Measurements from ENCODE around the gene LRRC8D. TPM values are rescaled to one million over a fixed set of nuclear protein-coding genes. Genes with fewer than 3 reads are reported as not detected.

LRRC8D gene
- total and polyA plus RNA-seq, 2 of the 4 experiments (the other 2 are of a cell fraction), result 34.1 to 35.3 TPM

DNA sequence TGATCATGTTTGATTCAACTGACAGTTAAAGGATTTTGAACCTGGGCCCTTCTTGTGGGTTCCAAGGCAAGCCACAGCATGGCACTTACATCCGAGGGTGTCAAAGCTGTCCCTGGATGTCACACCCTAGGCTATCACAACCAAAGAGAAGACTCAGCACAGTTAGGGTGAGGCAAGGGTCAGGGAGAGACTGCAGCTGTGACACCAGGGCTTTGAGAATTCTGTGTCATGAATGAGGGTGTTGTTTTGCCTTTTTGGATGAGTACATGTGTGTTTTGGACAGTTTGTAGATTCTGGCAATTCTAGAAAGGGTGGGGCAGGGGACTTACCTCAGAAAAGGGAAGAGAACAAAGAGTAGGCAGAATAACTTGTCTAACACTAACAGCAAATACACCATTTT, 136.3 kb downstream of the LRRC8D start:
- Histone ChIP-seq H3K9ac (ENCODE audit: low read depth, low read length) (no peak overlapping the region), H3K4me1 (ENCODE audit: control insufficient read depth, insufficient read depth, low read length) (peaks cover 18% of the 10 kb centered on the region), H3K56ac (ENCODE audit: extremely low read depth, insufficient read depth, low read length) (no peak overlapping the region), H4K91ac (ENCODE audit: insufficient read depth, low read depth, low read length) (peak overlapping the region; percentile 62; the same call in 1 of the 2 replicates), H4K5ac (ENCODE audit: low read depth, low read length) (peak overlapping the region; percentile 20; the same call in 1 of the 2 replicates), H3K79me1 (ENCODE audit: low read depth in 1 of 2, low read length in 2 of 2) (0 out of 4 replicates have a peak, but pooled peaks cover 0 to 4% of the 10 kb centered on the region in 2 experiments), H2AFZ (replicated peaks; ENCODE audit: low read length, poor library complexity) (peak overlapping the region; percentile 70), H3K18ac (ENCODE audit: low read depth, low read length) (peak overlapping the region; percentile 86), H3K27me3 (ENCODE audit: control insufficient read depth, insufficient read depth, low read length) (no peaks in the 10 kb centered on the region), H3K4ac (ENCODE audit: low read depth, low read length) (peak overlapping the region; percentile 63), H3K9me3 (ENCODE audit: control insufficient read depth, insufficient read depth, low read length) (no peaks in the 10 kb centered on the region), H2BK20ac (ENCODE audit: low read depth, low read length) (peak overlapping the region; percentile 78; the same call in 1 of the 2 replicates), H3K23ac (ENCODE audit: low read depth, low read length) (peak overlapping the region; percentile 76; the same call in 1 of the 2 replicates), H2AK5ac (ENCODE audit: low read depth, low read length) (peak overlapping the region; percentile 43), H4K8ac (ENCODE audit: low read depth in 2 of 2, low read length in 2 of 2) (peak overlapping the region; percentile 35 to 53; a peak in 1 of 4 replicates), H2BK15ac (ENCODE audit: low read depth, low read length) (peak overlapping the region; percentile 72; the same call in 2 of the 3 replicates), H3K4me2 (ENCODE audit: low read depth, low read length) (no peak overlapping the region), H2BK120ac (ENCODE audit: low read depth, low read length) (peak overlapping the region; percentile 78), H3K9me1 (ENCODE audit: insufficient read depth, low read length) (peaks cover 7% of the 10 kb centered on the region), H3K4me3 (ENCODE audit: insufficient read depth, low read depth, low read length) (no peak overlapping the region), H2BK5ac (ENCODE audit: low read depth, low read length, poor library complexity, severe bottlenecking) (no peak overlapping the region), H3K36me3 (ENCODE audit: control insufficient read depth, insufficient read depth, low read length) (no peaks in the 10 kb centered on the region), H3K27ac (ENCODE audit: insufficient read depth, low read length) (no peak overlapping the region), H3K14ac (replicated peaks; ENCODE audit: low read depth, low read length) (peak overlapping the region; percentile 90), H2AK9ac (replicated peaks; ENCODE audit: low read depth, low read length, poor library complexity) (peak overlapping the region; percentile 21), H4K20me1 (ENCODE audit: insufficient read depth, low read length) (0 out of 2 replicates have a peak, but pooled peaks cover 3% of the 10 kb centered on the region)
- CTCF ChIA-PET, result no interaction called here
- no peak for ATAC-seq (ENCODE audit: low read depth)
- TF ChIP-seq CHD1 (IDR thresholded peaks at IDR 0.05; ENCODE audit: low read depth, low read length) (no peak), MXI1 (IDR thresholded peaks at IDR 0.05; ENCODE audit: borderline replicate concordance, low read depth, low read length) (no peak), RCOR1 (IDR thresholded peaks at IDR 0.05; ENCODE audit: insufficient replicate concordance, low read length) (no peak), MAZ (IDR thresholded peaks at IDR 0.05; ENCODE audit: borderline replicate concordance, low read depth, low read length) (no peak), SMC3 (IDR thresholded peaks at IDR 0.05; ENCODE audit: low read depth, low read length) (no peak)
- TF ChIP-seq, protein P1, sequence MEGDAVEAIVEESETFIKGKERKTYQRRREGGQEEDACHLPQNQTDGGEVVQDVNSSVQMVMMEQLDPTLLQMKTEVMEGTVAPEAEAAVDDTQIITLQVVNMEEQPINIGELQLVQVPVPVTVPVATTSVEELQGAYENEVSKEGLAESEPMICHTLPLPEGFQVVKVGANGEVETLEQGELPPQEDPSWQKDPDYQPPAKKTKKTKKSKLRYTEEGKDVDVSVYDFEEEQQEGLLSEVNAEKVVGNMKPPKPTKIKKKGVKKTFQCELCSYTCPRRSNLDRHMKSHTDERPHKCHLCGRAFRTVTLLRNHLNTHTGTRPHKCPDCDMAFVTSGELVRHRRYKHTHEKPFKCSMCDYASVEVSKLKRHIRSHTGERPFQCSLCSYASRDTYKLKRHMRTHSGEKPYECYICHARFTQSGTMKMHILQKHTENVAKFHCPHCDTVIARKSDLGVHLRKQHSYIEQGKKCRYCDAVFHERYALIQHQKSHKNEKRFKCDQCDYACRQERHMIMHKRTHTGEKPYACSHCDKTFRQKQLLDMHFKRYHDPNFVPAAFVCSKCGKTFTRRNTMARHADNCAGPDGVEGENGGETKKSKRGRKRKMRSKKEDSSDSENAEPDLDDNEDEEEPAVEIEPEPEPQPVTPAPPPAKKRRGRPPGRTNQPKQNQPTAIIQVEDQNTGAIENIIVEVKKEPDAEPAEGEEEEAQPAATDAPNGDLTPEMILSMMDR (conservative IDR thresholded peaks at IDR 0.05; ENCODE audit: low read depth, low read length), result no peak
- TF ChIP-seq, protein P2, sequence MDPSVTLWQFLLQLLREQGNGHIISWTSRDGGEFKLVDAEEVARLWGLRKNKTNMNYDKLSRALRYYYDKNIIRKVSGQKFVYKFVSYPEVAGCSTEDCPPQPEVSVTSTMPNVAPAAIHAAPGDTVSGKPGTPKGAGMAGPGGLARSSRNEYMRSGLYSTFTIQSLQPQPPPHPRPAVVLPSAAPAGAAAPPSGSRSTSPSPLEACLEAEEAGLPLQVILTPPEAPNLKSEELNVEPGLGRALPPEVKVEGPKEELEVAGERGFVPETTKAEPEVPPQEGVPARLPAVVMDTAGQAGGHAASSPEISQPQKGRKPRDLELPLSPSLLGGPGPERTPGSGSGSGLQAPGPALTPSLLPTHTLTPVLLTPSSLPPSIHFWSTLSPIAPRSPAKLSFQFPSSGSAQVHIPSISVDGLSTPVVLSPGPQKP (IDR thresholded peaks at IDR 0.05; ENCODE audit: borderline replicate concordance, low read depth, low read length), result no peak
- BruUV-seq (replicated peaks), result no TSS peak
- dilution Hi-C loops (cut with HindIII; ENCODE audit: low sequenced_read_pairs, unreplicated experiment) (no loop called here), in situ Hi-C loops (cut with MboI; ENCODE audit: low sequenced_read_pairs) (no loop called here), intact Hi-C loops (cut with micrococcal nuclease) (no loop called here)
- no peak for DNase-seq
- POLR2A ChIA-PET (ENCODE audit: unreplicated experiment), result no interaction called here
- WGBS, 2 experiments (ENCODE audit: extremely low coverage in 2 of 2, insufficient read length in 1 of 2), result no CpG with 5 or more reads among the region's 1 CpG
